ENCODE results near the gene NPR1.
"Not testable (repeated sequence)": the region's sequence is repeated elsewhere in the genome, so short reads cannot be mapped to it uniquely, and the experiment has no call there.

The NPR1 gene

GRCh38 chr1:153639280-153639679 is 39.2 kb upstream of the NPR1 start:
- H3K27ac ChIP-seq, result no peak overlapping the region

GRCh38 chr1:153640213-153640612 is 38.3 kb upstream of the NPR1 start:
- H3K4me3 ChIP-seq (ENCODE audit: low read depth, low read length); in situ Hi-C loops (cut with HindIII; ENCODE audit: low pct_ligation_motif_present, low sequenced_read_pairs); H3K27ac ChIP-seq; DNase-seq; H3K27me3 ChIP-seq (replicated peaks): not testable (repeated sequence)
- peaks cover 83% of the 10 kb centered on the region for H3K36me3 ChIP-seq (replicated peaks)

More at GRCh38 chr1:153639280-153639679, 39.2 kb upstream of the NPR1 start:
- no peak for TF ChIP-seq CTCF (IDR thresholded peaks at IDR 0.05; ENCODE audit: low read depth, low read length, missing control alignments)
- H3K36me3 ChIP-seq (replicated peaks), result peaks cover 78% of the 10 kb centered on the region
- in situ Hi-C loops (cut with HindIII; ENCODE audit: low pct_ligation_motif_present, low sequenced_read_pairs), result no loop called here
- no peak overlapping the region for H3K4me3 ChIP-seq (ENCODE audit: low read depth, low read length)
- no peak for DNase-seq
- no peaks in the 10 kb centered on the region for H3K27me3 ChIP-seq (replicated peaks)

- no peak for DNase-seq
- Histone ChIP-seq H3K27me3 (replicated peaks) (no peaks in the 10 kb centered on the region), H3K36me3 (replicated peaks) (peaks cover 89% of the 10 kb centered on the region), H3K4me3 (ENCODE audit: low read depth, low read length) (no peak overlapping the region), H3K27ac (no peak overlapping the region)
- TF ChIP-seq CTCF (IDR thresholded peaks at IDR 0.05; ENCODE audit: low read depth, low read length, missing control alignments), result no peak
- in situ Hi-C loops (cut with HindIII; ENCODE audit: low pct_ligation_motif_present, low sequenced_read_pairs), result no loop called here
These were observed 37.6 kb upstream of the NPR1 start for GRCh38 chr1:153640861-153641260.

GRCh38 chr1:153642161-153642560 is 36.3 kb upstream of the NPR1 start:
- Histone ChIP-seq H3K27me3 (replicated peaks) (no peaks in the 10 kb centered on the region), H3K36me3 (replicated peaks) (peaks cover 88% of the 10 kb centered on the region), H3K27ac (no peak overlapping the region), H3K4me3 (ENCODE audit: low read depth, low read length) (no peak overlapping the region)
- TF ChIP-seq CTCF (IDR thresholded peaks at IDR 0.05; ENCODE audit: low read depth, low read length, missing control alignments), result no peak
- in situ Hi-C loops (cut with HindIII; ENCODE audit: low pct_ligation_motif_present, low sequenced_read_pairs), result no loop called here
- DNase-seq, result no peak

- Histone ChIP-seq H3K36me3 (replicated peaks) (peaks cover 78% of the 10 kb centered on the region), H3K27ac (no peak overlapping the region), H3K27me3 (replicated peaks) (no peaks in the 10 kb centered on the region), H3K4me3 (ENCODE audit: low read depth, low read length) (no peak overlapping the region)
- no peak for TF ChIP-seq CTCF (IDR thresholded peaks at IDR 0.05; ENCODE audit: low read depth, low read length, missing control alignments)
- no peak for DNase-seq
- in situ Hi-C loops (cut with HindIII; ENCODE audit: low pct_ligation_motif_present, low sequenced_read_pairs), result no loop called here
These were observed 35.4 kb upstream of the NPR1 start for GRCh38 chr1:153643100-153643499.

- H3K27me3 ChIP-seq (replicated peaks), result no peaks in the 10 kb centered on the region
- H3K36me3 ChIP-seq (replicated peaks), result peaks cover 72% of the 10 kb centered on the region
- no peak overlapping the region for H3K4me3 ChIP-seq (ENCODE audit: low read depth, low read length)
- no peak overlapping the region for H3K27ac ChIP-seq
- DNase-seq, result no peak
- in situ Hi-C loops (cut with HindIII; ENCODE audit: low pct_ligation_motif_present, low sequenced_read_pairs), result no loop called here
- no peak for TF ChIP-seq CTCF (IDR thresholded peaks at IDR 0.05; ENCODE audit: low read depth, low read length, missing control alignments)
These were observed 34.7 kb upstream of the NPR1 start for GRCh38 chr1:153643816-153644215.
